K562 (cell line): Measurements from ENCODE around the gene MSI1. TPM values are rescaled to one million over a fixed set of nuclear protein-coding genes. Genes with fewer than 3 reads are reported as not detected.

Source experiments
- GABPB1 ChIP-seq: sonication (generic); formaldehyde crosslinking; IDR thresholded peaks from 2 replicates; pipeline ENCODE4 v1.8.0; 2022; ENCODE audit warnings: mild to moderate bottlenecking, missing genetic modification reagents
- MEIS2 ChIP-seq: fragments of 450-650 bp; IDR thresholded peaks from 2 replicates; pipeline ENCODE4 v1.6.1; 2014; ENCODE audit warnings: mild to moderate bottlenecking; ENCODE audit not compliant: partially characterized antibody
- POLR2AphosphoS5 ChIP-seq: IDR thresholded peaks from 2 replicates; pipeline ENCODE4 v1.6.1; 2011; ENCODE audit warnings: mild to moderate bottlenecking, low read depth, low read length, moderate library complexity; ENCODE audit not compliant: control insufficient read depth, insufficient read depth
- SP2 ChIP-seq: IDR thresholded peaks from 2 replicates; pipeline ENCODE4 v1.6.1; 2011; ENCODE audit warnings: mild to moderate bottlenecking, low read depth, low read length, moderate library complexity; ENCODE audit not compliant: poor library complexity, severe bottlenecking; ENCODE audit errors: extremely low read depth
- ZNF175 ChIP-seq: fragments of 200-800 bp; sonication (Bioruptor generic); IDR thresholded peaks from 2 replicates; pipeline ENCODE4 v1.6.1; 2016; ENCODE audit warnings: low read depth, mild to moderate bottlenecking, missing genetic modification characterization, missing compliant biosample characterization
- ZNF436 ChIP-seq: fragments of 250-450, 450-650 bp; sonication (Bioruptor Pico); formaldehyde crosslinking; IDR thresholded peaks from 2 replicates; pipeline ENCODE4 v1.7.0; 2020; ENCODE audit warnings: mild to moderate bottlenecking
- polyA plus RNA-seq, 8 experiments: library from polyadenylated mRNA; depleted of rRNA in 4 of 8; stranded (reverse) in 5 of 8; unstranded in 3 of 8; fragments of >200 nt; fragmentation: Nextera tagmentation in 2 of 8; fragmentation: Illumina TruSeq in 1 of 8; extraction: Ambion mirVana in 2 of 8; extraction: Trizol in 1 of 8; gene quantifications; 2 replicates each; pipeline versions ENCODE4 v1.2.1 to v1.2.3, GENCODE V29; 2011 to 2014; ENCODE audit warnings: inconsistent platforms in 1 of 8, missing spikeins in 1 of 8
- total RNA-seq, 7 experiments: library from RNA; depleted of rRNA in 6 of 7; stranded (reverse); fragments of >200 nt in 6 of 7; fragmentation: Illumina TruSeq in 2 of 7; extraction: Trizol in 2 of 7; gene quantifications; 2 replicates each; pipeline versions ENCODE4 v1.2.1 to v1.2.3, GENCODE V29; 2011 to 2021; ENCODE audit warnings: low replicate concordance in 1 of 7
- TF ChIP-seq, protein P1 (sequence below): fragments of 450-650 bp; IDR thresholded peaks from 2 replicates; pipeline ENCODE4 v1.6.1; 2016; ENCODE audit warnings: mild to moderate bottlenecking, moderate library complexity
- TF ChIP-seq, protein P2 (sequence below), 2 experiments: IDR thresholded peaks; 2 replicates each; pipeline ENCODE4 v1.6.1; 2011; ENCODE audit warnings: borderline replicate concordance in 1 of 2, control low read depth in 1 of 2, low read depth in 1 of 2, low read length in 1 of 2, mild to moderate bottlenecking in 1 of 2, mixed read lengths in 1 of 2, moderate library complexity in 1 of 2; ENCODE audit not compliant: insufficient read depth in 1 of 2, insufficient read length in 1 of 2, poor library complexity in 1 of 2, severe bottlenecking in 1 of 2; ENCODE audit errors: extremely low read depth in 1 of 2
- TF ChIP-seq, protein P3 (sequence below): IDR thresholded peaks from 2 replicates; pipeline ENCODE4 v1.6.1; 2011; ENCODE audit warnings: borderline replicate concordance, low read depth, mild to moderate bottlenecking, moderate library complexity, low read length; ENCODE audit not compliant: insufficient read depth, poor library complexity, severe bottlenecking

The MSI1 gene
- total and polyA plus RNA-seq, 9 of the 15 experiments (the other 6 are each of a cell fraction or from before 2014, with no cell fraction given) = 0.16 TPM; not detected in 8

DNA sequence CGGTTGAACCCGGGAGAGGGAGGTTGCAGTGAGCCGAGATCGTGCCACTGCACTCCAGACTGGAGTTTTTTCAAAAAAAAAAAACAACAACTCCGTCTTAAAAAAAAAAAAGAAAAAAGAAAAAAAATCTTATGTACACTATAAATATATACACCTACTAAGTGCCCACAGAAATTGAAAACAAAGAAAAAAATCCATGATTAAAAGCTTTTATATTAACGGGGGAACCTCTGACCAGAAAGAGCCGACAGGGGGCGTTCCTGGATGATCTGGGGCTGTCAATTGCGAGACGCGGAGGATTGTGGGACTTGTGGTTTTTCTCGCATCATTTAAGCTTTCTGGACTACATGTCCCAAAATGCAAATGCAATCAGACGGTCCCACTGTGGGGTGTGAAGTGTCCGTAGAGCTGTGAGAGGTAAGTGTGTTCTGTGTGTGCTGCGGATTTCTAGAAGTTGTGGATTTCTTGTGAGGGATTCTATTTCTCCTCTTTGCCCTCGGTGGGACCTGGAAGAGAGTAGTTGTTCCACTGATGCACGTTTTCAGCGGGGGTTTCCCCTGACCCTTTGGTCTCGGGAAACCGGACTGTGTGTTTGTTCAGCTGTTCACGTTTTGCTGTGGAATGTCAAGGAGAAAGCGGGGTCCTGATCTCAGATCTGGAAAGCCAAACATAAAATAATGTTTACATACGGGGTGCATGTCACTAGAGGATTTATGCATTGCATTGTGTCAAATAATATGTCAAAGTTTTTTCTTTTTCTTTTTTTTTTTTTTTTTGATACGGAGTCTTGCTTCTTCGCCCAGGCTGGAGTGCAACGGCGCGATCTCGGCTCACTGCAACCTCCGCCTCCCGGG, 66.8 kb downstream of the MSI1 start, which contains the start of gene SIRT4 (continued):
- TF ChIP-seq, protein P1, sequence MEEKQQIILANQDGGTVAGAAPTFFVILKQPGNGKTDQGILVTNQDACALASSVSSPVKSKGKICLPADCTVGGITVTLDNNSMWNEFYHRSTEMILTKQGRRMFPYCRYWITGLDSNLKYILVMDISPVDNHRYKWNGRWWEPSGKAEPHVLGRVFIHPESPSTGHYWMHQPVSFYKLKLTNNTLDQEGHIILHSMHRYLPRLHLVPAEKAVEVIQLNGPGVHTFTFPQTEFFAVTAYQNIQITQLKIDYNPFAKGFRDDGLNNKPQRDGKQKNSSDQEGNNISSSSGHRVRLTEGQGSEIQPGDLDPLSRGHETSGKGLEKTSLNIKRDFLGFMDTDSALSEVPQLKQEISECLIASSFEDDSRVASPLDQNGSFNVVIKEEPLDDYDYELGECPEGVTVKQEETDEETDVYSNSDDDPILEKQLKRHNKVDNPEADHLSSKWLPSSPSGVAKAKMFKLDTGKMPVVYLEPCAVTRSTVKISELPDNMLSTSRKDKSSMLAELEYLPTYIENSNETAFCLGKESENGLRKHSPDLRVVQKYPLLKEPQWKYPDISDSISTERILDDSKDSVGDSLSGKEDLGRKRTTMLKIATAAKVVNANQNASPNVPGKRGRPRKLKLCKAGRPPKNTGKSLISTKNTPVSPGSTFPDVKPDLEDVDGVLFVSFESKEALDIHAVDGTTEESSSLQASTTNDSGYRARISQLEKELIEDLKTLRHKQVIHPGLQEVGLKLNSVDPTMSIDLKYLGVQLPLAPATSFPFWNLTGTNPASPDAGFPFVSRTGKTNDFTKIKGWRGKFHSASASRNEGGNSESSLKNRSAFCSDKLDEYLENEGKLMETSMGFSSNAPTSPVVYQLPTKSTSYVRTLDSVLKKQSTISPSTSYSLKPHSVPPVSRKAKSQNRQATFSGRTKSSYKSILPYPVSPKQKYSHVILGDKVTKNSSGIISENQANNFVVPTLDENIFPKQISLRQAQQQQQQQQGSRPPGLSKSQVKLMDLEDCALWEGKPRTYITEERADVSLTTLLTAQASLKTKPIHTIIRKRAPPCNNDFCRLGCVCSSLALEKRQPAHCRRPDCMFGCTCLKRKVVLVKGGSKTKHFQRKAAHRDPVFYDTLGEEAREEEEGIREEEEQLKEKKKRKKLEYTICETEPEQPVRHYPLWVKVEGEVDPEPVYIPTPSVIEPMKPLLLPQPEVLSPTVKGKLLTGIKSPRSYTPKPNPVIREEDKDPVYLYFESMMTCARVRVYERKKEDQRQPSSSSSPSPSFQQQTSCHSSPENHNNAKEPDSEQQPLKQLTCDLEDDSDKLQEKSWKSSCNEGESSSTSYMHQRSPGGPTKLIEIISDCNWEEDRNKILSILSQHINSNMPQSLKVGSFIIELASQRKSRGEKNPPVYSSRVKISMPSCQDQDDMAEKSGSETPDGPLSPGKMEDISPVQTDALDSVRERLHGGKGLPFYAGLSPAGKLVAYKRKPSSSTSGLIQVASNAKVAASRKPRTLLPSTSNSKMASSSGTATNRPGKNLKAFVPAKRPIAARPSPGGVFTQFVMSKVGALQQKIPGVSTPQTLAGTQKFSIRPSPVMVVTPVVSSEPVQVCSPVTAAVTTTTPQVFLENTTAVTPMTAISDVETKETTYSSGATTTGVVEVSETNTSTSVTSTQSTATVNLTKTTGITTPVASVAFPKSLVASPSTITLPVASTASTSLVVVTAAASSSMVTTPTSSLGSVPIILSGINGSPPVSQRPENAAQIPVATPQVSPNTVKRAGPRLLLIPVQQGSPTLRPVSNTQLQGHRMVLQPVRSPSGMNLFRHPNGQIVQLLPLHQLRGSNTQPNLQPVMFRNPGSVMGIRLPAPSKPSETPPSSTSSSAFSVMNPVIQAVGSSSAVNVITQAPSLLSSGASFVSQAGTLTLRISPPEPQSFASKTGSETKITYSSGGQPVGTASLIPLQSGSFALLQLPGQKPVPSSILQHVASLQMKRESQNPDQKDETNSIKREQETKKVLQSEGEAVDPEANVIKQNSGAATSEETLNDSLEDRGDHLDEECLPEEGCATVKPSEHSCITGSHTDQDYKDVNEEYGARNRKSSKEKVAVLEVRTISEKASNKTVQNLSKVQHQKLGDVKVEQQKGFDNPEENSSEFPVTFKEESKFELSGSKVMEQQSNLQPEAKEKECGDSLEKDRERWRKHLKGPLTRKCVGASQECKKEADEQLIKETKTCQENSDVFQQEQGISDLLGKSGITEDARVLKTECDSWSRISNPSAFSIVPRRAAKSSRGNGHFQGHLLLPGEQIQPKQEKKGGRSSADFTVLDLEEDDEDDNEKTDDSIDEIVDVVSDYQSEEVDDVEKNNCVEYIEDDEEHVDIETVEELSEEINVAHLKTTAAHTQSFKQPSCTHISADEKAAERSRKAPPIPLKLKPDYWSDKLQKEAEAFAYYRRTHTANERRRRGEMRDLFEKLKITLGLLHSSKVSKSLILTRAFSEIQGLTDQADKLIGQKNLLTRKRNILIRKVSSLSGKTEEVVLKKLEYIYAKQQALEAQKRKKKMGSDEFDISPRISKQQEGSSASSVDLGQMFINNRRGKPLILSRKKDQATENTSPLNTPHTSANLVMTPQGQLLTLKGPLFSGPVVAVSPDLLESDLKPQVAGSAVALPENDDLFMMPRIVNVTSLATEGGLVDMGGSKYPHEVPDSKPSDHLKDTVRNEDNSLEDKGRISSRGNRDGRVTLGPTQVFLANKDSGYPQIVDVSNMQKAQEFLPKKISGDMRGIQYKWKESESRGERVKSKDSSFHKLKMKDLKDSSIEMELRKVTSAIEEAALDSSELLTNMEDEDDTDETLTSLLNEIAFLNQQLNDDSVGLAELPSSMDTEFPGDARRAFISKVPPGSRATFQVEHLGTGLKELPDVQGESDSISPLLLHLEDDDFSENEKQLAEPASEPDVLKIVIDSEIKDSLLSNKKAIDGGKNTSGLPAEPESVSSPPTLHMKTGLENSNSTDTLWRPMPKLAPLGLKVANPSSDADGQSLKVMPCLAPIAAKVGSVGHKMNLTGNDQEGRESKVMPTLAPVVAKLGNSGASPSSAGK = peak; percentile 88
- 0 out of 2 replicates have a peak, but pooled peaks have one; percentile 42 for TF ChIP-seq POLR2AphosphoS5
- TF ChIP-seq, protein P2, sequence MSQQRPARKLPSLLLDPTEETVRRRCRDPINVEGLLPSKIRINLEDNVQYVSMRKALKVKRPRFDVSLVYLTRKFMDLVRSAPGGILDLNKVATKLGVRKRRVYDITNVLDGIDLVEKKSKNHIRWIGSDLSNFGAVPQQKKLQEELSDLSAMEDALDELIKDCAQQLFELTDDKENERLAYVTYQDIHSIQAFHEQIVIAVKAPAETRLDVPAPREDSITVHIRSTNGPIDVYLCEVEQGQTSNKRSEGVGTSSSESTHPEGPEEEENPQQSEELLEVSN (IDR thresholded peaks at IDR 0.05; ENCODE audit: borderline replicate concordance in 1 of 2, extremely low read depth in 1 of 2, insufficient read depth in 1 of 2, insufficient read length in 1 of 2, low read depth in 1 of 2, low read length in 1 of 2, poor library complexity in 1 of 2, severe bottlenecking in 1 of 2) = peak; percentile 57 to 60
- no peak for TF ChIP-seq ZNF436
- peak; percentile 87 for TF ChIP-seq MEIS2
- TF ChIP-seq ZNF175 = peak; percentile 66; the same call in 1 of the 2 replicates
- TF ChIP-seq GABPB1 (CRISPR knock-in tag) = peak; percentile 70; the same call in 1 of the 2 replicates
- TF ChIP-seq, protein P3, sequence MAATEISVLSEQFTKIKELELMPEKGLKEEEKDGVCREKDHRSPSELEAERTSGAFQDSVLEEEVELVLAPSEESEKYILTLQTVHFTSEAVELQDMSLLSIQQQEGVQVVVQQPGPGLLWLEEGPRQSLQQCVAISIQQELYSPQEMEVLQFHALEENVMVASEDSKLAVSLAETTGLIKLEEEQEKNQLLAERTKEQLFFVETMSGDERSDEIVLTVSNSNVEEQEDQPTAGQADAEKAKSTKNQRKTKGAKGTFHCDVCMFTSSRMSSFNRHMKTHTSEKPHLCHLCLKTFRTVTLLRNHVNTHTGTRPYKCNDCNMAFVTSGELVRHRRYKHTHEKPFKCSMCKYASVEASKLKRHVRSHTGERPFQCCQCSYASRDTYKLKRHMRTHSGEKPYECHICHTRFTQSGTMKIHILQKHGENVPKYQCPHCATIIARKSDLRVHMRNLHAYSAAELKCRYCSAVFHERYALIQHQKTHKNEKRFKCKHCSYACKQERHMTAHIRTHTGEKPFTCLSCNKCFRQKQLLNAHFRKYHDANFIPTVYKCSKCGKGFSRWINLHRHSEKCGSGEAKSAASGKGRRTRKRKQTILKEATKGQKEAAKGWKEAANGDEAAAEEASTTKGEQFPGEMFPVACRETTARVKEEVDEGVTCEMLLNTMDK = peak; percentile 98
- TF ChIP-seq SP2 = no peak
